ENCODE measurements around the gene ANXA2. TPM values are rescaled to one million over a fixed set of nuclear protein-coding genes. Genes with fewer than 3 reads are reported as not detected.

ANXA2 gene
- polyA plus RNA-seq, 1 of the 3 experiments (the other 2 are of a cell fraction), result 4,669 TPM

GRCh38 chr15:60420203-60420716 is 22.5 kb upstream of the ANXA2 start:
- Histone ChIP-seq H3K9ac (no peak overlapping the region), H3K27ac (ENCODE audit: low read depth in 2 of 2, low read length in 1 of 2) (peak overlapping the region in 1 of 2 experiments; percentile 93; a peak in 2 of 4 replicates), H3K9me2 (no peaks in the 10 kb centered on the region), H3K79me2 (ENCODE audit: insufficient read depth) (peaks cover 25% of the 10 kb centered on the region), H4K20me1 (ENCODE audit: insufficient read depth) (no peaks in the 10 kb centered on the region), H3K4me3 (ENCODE audit: low read depth in 2 of 2, low read length in 1 of 2) (no peak overlapping the region), H3K27me3 (ENCODE audit: insufficient read depth) (no peaks in the 10 kb centered on the region), H3K36me3 (replicated peaks in 1 of 2; ENCODE audit: control insufficient read depth in 1 of 2, insufficient read depth in 2 of 2, low read length in 1 of 2) (no peaks in the 10 kb centered on the region), H3K4me2 (no peak overlapping the region), H3K9me3 (no peaks in the 10 kb centered on the region), H3K4me1 (ENCODE audit: control insufficient read depth in 1 of 2, insufficient read depth in 2 of 2, low read depth in 1 of 2, low read length in 1 of 2) (peaks cover 0 to 33% of the 10 kb centered on the region in 2 experiments; a peak in 3 of 4 replicates), H3F3A (replicated peaks; ENCODE audit: insufficient read depth) (peaks cover 29% of the 10 kb centered on the region), H2AFZ (ENCODE audit: low read depth) (no peak overlapping the region)
- TF ChIP-seq FOXJ3 (CRISPR knock-in tag; IDR thresholded peaks at IDR 0.05), result no peak
- TF ChIP-seq RFX5 (IDR thresholded peaks at IDR 0.05; ENCODE audit: low read length), result no peak
- TF ChIP-seq TEAD4 (IDR thresholded peaks at IDR 0.05; ENCODE audit: borderline replicate concordance, insufficient read depth), result no peak
- TF ChIP-seq RCOR1 (IDR thresholded peaks at IDR 0.05; ENCODE audit: low read length), result no peak
- TF ChIP-seq SMC3 (IDR thresholded peaks at IDR 0.05; ENCODE audit: low read depth, low read length), result no peak
- TF ChIP-seq MXI1 (IDR thresholded peaks at IDR 0.05; ENCODE audit: low read depth, low read length), result no peak
- no peak for TF ChIP-seq YY1 (IDR thresholded peaks at IDR 0.05; ENCODE audit: low read depth)
- TF ChIP-seq, protein P1, sequence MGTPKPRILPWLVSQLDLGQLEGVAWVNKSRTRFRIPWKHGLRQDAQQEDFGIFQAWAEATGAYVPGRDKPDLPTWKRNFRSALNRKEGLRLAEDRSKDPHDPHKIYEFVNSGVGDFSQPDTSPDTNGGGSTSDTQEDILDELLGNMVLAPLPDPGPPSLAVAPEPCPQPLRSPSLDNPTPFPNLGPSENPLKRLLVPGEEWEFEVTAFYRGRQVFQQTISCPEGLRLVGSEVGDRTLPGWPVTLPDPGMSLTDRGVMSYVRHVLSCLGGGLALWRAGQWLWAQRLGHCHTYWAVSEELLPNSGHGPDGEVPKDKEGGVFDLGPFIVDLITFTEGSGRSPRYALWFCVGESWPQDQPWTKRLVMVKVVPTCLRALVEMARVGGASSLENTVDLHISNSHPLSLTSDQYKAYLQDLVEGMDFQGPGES (IDR thresholded peaks at IDR 0.05; ENCODE audit: low read depth, low read length), result no peak
- TF ChIP-seq MAX (IDR thresholded peaks at IDR 0.05; ENCODE audit: low read depth), result no peak
- TF ChIP-seq RAD21 (IDR thresholded peaks at IDR 0.05; ENCODE audit: low read length), result no peak
- TF ChIP-seq USF1 (IDR thresholded peaks at IDR 0.05; ENCODE audit: borderline replicate concordance, low read depth), result no peak
- TF ChIP-seq MEF2A (IDR thresholded peaks at IDR 0.05; ENCODE audit: borderline replicate concordance, low read depth), result no peak
- TF ChIP-seq, protein P2, sequence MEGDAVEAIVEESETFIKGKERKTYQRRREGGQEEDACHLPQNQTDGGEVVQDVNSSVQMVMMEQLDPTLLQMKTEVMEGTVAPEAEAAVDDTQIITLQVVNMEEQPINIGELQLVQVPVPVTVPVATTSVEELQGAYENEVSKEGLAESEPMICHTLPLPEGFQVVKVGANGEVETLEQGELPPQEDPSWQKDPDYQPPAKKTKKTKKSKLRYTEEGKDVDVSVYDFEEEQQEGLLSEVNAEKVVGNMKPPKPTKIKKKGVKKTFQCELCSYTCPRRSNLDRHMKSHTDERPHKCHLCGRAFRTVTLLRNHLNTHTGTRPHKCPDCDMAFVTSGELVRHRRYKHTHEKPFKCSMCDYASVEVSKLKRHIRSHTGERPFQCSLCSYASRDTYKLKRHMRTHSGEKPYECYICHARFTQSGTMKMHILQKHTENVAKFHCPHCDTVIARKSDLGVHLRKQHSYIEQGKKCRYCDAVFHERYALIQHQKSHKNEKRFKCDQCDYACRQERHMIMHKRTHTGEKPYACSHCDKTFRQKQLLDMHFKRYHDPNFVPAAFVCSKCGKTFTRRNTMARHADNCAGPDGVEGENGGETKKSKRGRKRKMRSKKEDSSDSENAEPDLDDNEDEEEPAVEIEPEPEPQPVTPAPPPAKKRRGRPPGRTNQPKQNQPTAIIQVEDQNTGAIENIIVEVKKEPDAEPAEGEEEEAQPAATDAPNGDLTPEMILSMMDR (IDR thresholded peaks at IDR 0.05), result no peak
- no peak for TF ChIP-seq EZH2phosphoT487 (IDR thresholded peaks at IDR 0.05; ENCODE audit: borderline replicate concordance, low read depth)
- 100% methylated on average over 2 of the region's 2 CpGs for WGBS (ENCODE audit: low lambda C conversion rate)
- POLR2A ChIA-PET, result no interaction called here
- DNase-seq, result no peak
- CTCF ChIA-PET, result no interaction called here
